GM23248 (cell line): ENCODE results near the gene PLCB2. TPM values are rescaled to one million over a fixed set of nuclear protein-coding genes. Genes with fewer than 3 reads are reported as not detected.
A peak's percentile ranks its signal among the peaks of the same experiment; 100 is the strongest.

Experiments used
- DNase-seq: peaks from one replicate; pipeline ENCODE4 v3.0.0-alpha.2; 2015
- H2AFZ ChIP-seq: fragments of 200-600 bp; sonication (generic); 2 replicates; pipeline ENCODE4 v1.6.1; 2016; ENCODE audit warnings: antibody characterized with exemption
- H3F3A ChIP-seq: fragments of 200-600 bp; sonication (generic); 2 replicates; pipeline ENCODE4 v1.6.1; 2016; ENCODE audit warnings: mild to moderate bottlenecking, antibody characterized with exemption, mixed run types; ENCODE audit not compliant: insufficient read depth
- H3K27ac ChIP-seq: fragments of 200-600 bp; sonication (generic); 2 replicates; pipeline ENCODE4 v1.5.1; 2016; ENCODE audit warnings: mild to moderate bottlenecking
- H3K27me3 ChIP-seq: fragments of 200-600 bp; sonication (generic); replicated peaks from 2 replicates; pipeline ENCODE4 v1.6.1; 2016; ENCODE audit warnings: mild to moderate bottlenecking; ENCODE audit not compliant: insufficient read depth
- H3K36me3 ChIP-seq: fragments of 200-600 bp; sonication (generic); 2 replicates; pipeline ENCODE4 v1.6.1; 2016; ENCODE audit warnings: low read depth, mild to moderate bottlenecking
- H3K4me1 ChIP-seq: fragments of 200-600 bp; sonication (generic); 2 replicates; pipeline ENCODE4 v1.6.1; 2016; ENCODE audit warnings: mild to moderate bottlenecking; ENCODE audit not compliant: insufficient read depth
- H3K4me2 ChIP-seq: fragments of 200-600 bp; sonication (generic); one replicate; pipeline ENCODE4 v1.6.1; 2016; ENCODE audit warnings: mild to moderate bottlenecking; ENCODE audit not compliant: unreplicated experiment
- H3K4me3 ChIP-seq: fragments of 200-600 bp; sonication (generic); 2 replicates; pipeline ENCODE4 v1.5.1; 2016; ENCODE audit warnings: mild to moderate bottlenecking
- H3K79me2 ChIP-seq: fragments of 200-600 bp; sonication (generic); 2 replicates; pipeline ENCODE4 v1.6.1; 2016; ENCODE audit warnings: mild to moderate bottlenecking; ENCODE audit not compliant: insufficient read depth
- H3K9ac ChIP-seq: fragments of 200-600 bp; sonication (generic); 2 replicates; pipeline ENCODE4 v1.6.1; 2016; ENCODE audit warnings: mild to moderate bottlenecking
- H3K9me2 ChIP-seq: fragments of 200-600 bp; sonication (generic); 2 replicates; pipeline ENCODE4 v1.6.1; 2016; ENCODE audit warnings: mixed run types, mild to moderate bottlenecking, moderate library complexity; ENCODE audit not compliant: insufficient read depth
- H3K9me3 ChIP-seq: fragments of 200-600 bp; sonication (generic); one replicate; pipeline ENCODE4 v1.6.1; 2017; ENCODE audit warnings: low read depth
- H4K20me1 ChIP-seq: fragments of 200-600 bp; sonication (generic); 2 replicates; pipeline ENCODE4 v1.6.0; 2016; ENCODE audit not compliant: insufficient read depth
- EZH2 ChIP-seq: fragments of 200-600 bp; sonication (generic); IDR thresholded peaks from 2 replicates; pipeline ENCODE4 v1.6.1; 2018; ENCODE audit warnings: antibody characterized with exemption, mild to moderate bottlenecking; ENCODE audit not compliant: insufficient read depth, poor library complexity, severe bottlenecking
- EZH2phosphoT487 ChIP-seq: fragments of 200-600 bp; sonication (generic); IDR thresholded peaks from 2 replicates; pipeline ENCODE4 v1.6.1; 2018; ENCODE audit warnings: antibody characterized with exemption, moderate library complexity, mild to moderate bottlenecking, low read depth; ENCODE audit not compliant: insufficient read depth
- WGBS, 2 experiments: methylation state at CpG; one replicate each; pipeline ENCODE4 v1.1.6; 2015 to 2017; ENCODE audit warnings: low lambda C conversion rate in 2 of 2, low coverage in 1 of 2; ENCODE audit errors: missing lambda C conversion rate in 2 of 2; 5-methylcytosine and 5-hydroxymethylcytosine counted together
- in situ Hi-C: fragments of 300-500 bp; cut with MboI; formaldehyde crosslinking; loops from 2 replicates; pipeline ENCODE4 v1.15.0; 2020
- polyA plus RNA-seq: library from polyadenylated mRNA; unstranded; fragments of >200 nt; fragmentation: Nextera tagmentation; extraction: Ambion mirVana; gene quantifications from 2 replicates; pipeline ENCODE4 v1.2.1, GENCODE V29; 2016
- total RNA-seq: library from RNA; depleted of rRNA; stranded (reverse); fragments of >200 nt; shearing (Covaris generic); gene quantifications from 2 replicates; pipeline ENCODE4 v1.2.3, GENCODE V29; 2014

Gene PLCB2
- total and polyA plus RNA-seq, 2 experiments from 2014 or later = 0.54 to 1.1 TPM

GRCh38 chr15:40328751-40329150 lies 21.0 kb upstream of the PLCB2 start:
- Histone ChIP-seq H3F3A (peaks cover 41% of the 10 kb centered on the region), H3K4me1 (peaks cover 52% of the 10 kb centered on the region), H3K9me3 (no peaks in the 10 kb centered on the region), H2AFZ (no peak overlapping the region), H3K4me3 (no peak overlapping the region), H3K27me3 (no peaks in the 10 kb centered on the region), H3K36me3 (no peaks in the 10 kb centered on the region), H3K27ac (peak overlapping the region; percentile 10; the same call in 1 of the 2 replicates), H3K4me2 (peak overlapping the region; percentile 51), H3K9ac (no peak overlapping the region), H3K9me2 (no peaks in the 10 kb centered on the region), H3K79me2 (peaks cover 25% of the 10 kb centered on the region), H4K20me1 (no peaks in the 10 kb centered on the region)
- WGBS, 2 experiments = 72 to 86% methylated on average over 5 of the region's 5 CpGs
- in situ Hi-C loops = no loop called here
- TF ChIP-seq EZH2 (no peak), EZH2phosphoT487 (no peak)
- DNase-seq = no peak

- WGBS, 2 experiments = 80 to 86% methylated on average over 3 of the region's 3 CpGs
- in situ Hi-C loops = no loop called here
- TF ChIP-seq EZH2 (no peak), EZH2phosphoT487 (no peak)
- Histone ChIP-seq H3K36me3 (no peaks in the 10 kb centered on the region), H3K4me1 (peaks cover 47% of the 10 kb centered on the region), H3K9me2 (no peaks in the 10 kb centered on the region), H3K27me3 (no peaks in the 10 kb centered on the region), H3K27ac (peak overlapping the region; percentile 10; the same call in 1 of the 2 replicates), H3K4me3 (no peak overlapping the region), H3K9ac (no peak overlapping the region), H3K4me2 (peak overlapping the region; percentile 51), H2AFZ (no peak overlapping the region), H4K20me1 (no peaks in the 10 kb centered on the region), H3K79me2 (peaks cover 25% of the 10 kb centered on the region), H3F3A (peaks cover 41% of the 10 kb centered on the region), H3K9me3 (no peaks in the 10 kb centered on the region)
- no peak for DNase-seq
Measured at GRCh38 chr15:40328176-40328575, 20.4 kb upstream of the PLCB2 start.

- no peaks in the 10 kb centered on the region for H3K9me3 ChIP-seq
- in situ Hi-C loops = no loop called here
- 86 to 93% methylated on average over 6 of the region's 6 CpGs for WGBS, 2 experiments
- no peaks in the 10 kb centered on the region for H3K36me3 ChIP-seq
- no peak overlapping the region for H3K9ac ChIP-seq
- no peak overlapping the region for H3K27ac ChIP-seq
- no peak overlapping the region for H3K4me3 ChIP-seq
- peaks cover 45% of the 10 kb centered on the region for H3K4me1 ChIP-seq
- no peak overlapping the region for H2AFZ ChIP-seq
- peaks cover 25% of the 10 kb centered on the region for H3K79me2 ChIP-seq
- no peaks in the 10 kb centered on the region for H3K27me3 ChIP-seq
- TF ChIP-seq EZH2 = no peak
- no peak for TF ChIP-seq EZH2phosphoT487
- H3K4me2 ChIP-seq = peak overlapping the region; percentile 51
- DNase-seq = no peak
- H3F3A ChIP-seq = peaks cover 40% of the 10 kb centered on the region
- H3K9me2 ChIP-seq = no peaks in the 10 kb centered on the region
- no peaks in the 10 kb centered on the region for H4K20me1 ChIP-seq
Measured at GRCh38 chr15:40327457-40327856, 19.7 kb upstream of the PLCB2 start.

- H3K9me2 ChIP-seq = no peaks in the 10 kb centered on the region
- H3K27me3 ChIP-seq = no peaks in the 10 kb centered on the region
- H3K4me3 ChIP-seq = peak overlapping the region; percentile 76
- no peak for DNase-seq
- H3K79me2 ChIP-seq = peaks cover 25% of the 10 kb centered on the region
- in situ Hi-C loops = no loop called here
- H3K9ac ChIP-seq = no peak overlapping the region
- H3K4me2 ChIP-seq = peak overlapping the region; percentile 74
- H3K36me3 ChIP-seq = no peaks in the 10 kb centered on the region
- peaks cover 35% of the 10 kb centered on the region for H3F3A ChIP-seq
- 98% methylated on average over 2 of the region's 2 CpGs for WGBS, 2 experiments
- no peak overlapping the region for H3K27ac ChIP-seq
- peaks cover 45% of the 10 kb centered on the region for H3K4me1 ChIP-seq
- H3K9me3 ChIP-seq = no peaks in the 10 kb centered on the region
- H4K20me1 ChIP-seq = no peaks in the 10 kb centered on the region
- H2AFZ ChIP-seq = no peak overlapping the region
- TF ChIP-seq EZH2phosphoT487 = no peak
- no peak for TF ChIP-seq EZH2
Measured at GRCh38 chr15:40325700-40326099, 18.0 kb upstream of the PLCB2 start.

GRCh38 chr15:40325188-40325587 lies 17.5 kb upstream of the PLCB2 start:
- Histone ChIP-seq H3F3A (peaks cover 30% of the 10 kb centered on the region), H3K9me3 (no peaks in the 10 kb centered on the region), H3K4me1 (peaks cover 45% of the 10 kb centered on the region), H3K4me3 (peak overlapping the region; percentile 76), H4K20me1 (no peaks in the 10 kb centered on the region), H3K9me2 (no peaks in the 10 kb centered on the region), H2AFZ (no peak overlapping the region), H3K9ac (peak overlapping the region; percentile 65), H3K4me2 (peak overlapping the region; percentile 74), H3K79me2 (peaks cover 25% of the 10 kb centered on the region), H3K27ac (no peak overlapping the region), H3K36me3 (no peaks in the 10 kb centered on the region), H3K27me3 (no peaks in the 10 kb centered on the region)
- TF ChIP-seq EZH2 (no peak), EZH2phosphoT487 (no peak)
- DNase-seq = peak; percentile 26
- in situ Hi-C loops = no loop called here
- WGBS, 2 experiments = 89% methylated on average over 2 of the region's 2 CpGs
